ENCODE measurements around the gene SRF. TPM values are rescaled to one million over a fixed set of nuclear protein-coding genes. Genes with fewer than 3 reads are reported as not detected.

The SRF gene
- total and polyA plus RNA-seq, 2 donors (not counting 1 experiment from before 2014, with no cell fraction given) = 16.0 to 32.3 TPM

GRCh38 chr6:43178951-43179830 is 8.1 kb downstream of the SRF start:
- Histone ChIP-seq H3K4me3 (replicated peaks in 1 of 4; ENCODE audit: control extremely low read depth in 1 of 4, insufficient read depth in 1 of 4, low read depth in 3 of 4, low read length in 4 of 4) (no peak overlapping the region), H3K79me2 (ENCODE audit: control insufficient read depth, insufficient read depth, low read length) (peaks cover 17% of the 10 kb centered on the region), H3K9ac (ENCODE audit: insufficient read depth, low read length) (no peak overlapping the region), H3K36me3 (ENCODE audit: control insufficient read depth, insufficient read depth, low read length) (peaks cover 35% of the 10 kb centered on the region), H3K27me3 (ENCODE audit: control insufficient read depth, insufficient read depth, low read length) (no peaks in the 10 kb centered on the region), H3K4me1 (ENCODE audit: control insufficient read depth, extremely low read depth, insufficient read depth, low read length) (peaks cover 14% of the 10 kb centered on the region), H3K4me2 (ENCODE audit: extremely low read depth, insufficient read depth, low read length) (no peak overlapping the region), H3K27ac (ENCODE audit: insufficient read depth, low read length) (no peak overlapping the region), H3K9me3 (ENCODE audit: control insufficient read depth, insufficient read depth, low read depth, low read length) (no peaks in the 10 kb centered on the region), H2AFZ (ENCODE audit: low read length) (no peak overlapping the region), H4K20me1 (ENCODE audit: control insufficient read depth, extremely low read depth, insufficient read depth, low read length) (no peaks in the 10 kb centered on the region)
- TF ChIP-seq EZH2 (IDR thresholded peaks at IDR 0.05; ENCODE audit: low read length, missing control alignments) = no peak
- TF ChIP-seq, protein P1, sequence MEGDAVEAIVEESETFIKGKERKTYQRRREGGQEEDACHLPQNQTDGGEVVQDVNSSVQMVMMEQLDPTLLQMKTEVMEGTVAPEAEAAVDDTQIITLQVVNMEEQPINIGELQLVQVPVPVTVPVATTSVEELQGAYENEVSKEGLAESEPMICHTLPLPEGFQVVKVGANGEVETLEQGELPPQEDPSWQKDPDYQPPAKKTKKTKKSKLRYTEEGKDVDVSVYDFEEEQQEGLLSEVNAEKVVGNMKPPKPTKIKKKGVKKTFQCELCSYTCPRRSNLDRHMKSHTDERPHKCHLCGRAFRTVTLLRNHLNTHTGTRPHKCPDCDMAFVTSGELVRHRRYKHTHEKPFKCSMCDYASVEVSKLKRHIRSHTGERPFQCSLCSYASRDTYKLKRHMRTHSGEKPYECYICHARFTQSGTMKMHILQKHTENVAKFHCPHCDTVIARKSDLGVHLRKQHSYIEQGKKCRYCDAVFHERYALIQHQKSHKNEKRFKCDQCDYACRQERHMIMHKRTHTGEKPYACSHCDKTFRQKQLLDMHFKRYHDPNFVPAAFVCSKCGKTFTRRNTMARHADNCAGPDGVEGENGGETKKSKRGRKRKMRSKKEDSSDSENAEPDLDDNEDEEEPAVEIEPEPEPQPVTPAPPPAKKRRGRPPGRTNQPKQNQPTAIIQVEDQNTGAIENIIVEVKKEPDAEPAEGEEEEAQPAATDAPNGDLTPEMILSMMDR (conservative IDR thresholded peaks at IDR 0.05 in 1 of 2, IDR thresholded peaks at IDR 0.05 in 1 of 2; ENCODE audit: low read depth in 1 of 2, low read length in 2 of 2) = no peak
- no peak for DNase-seq (ENCODE audit: low read depth in 2 of 2)

DNA sequence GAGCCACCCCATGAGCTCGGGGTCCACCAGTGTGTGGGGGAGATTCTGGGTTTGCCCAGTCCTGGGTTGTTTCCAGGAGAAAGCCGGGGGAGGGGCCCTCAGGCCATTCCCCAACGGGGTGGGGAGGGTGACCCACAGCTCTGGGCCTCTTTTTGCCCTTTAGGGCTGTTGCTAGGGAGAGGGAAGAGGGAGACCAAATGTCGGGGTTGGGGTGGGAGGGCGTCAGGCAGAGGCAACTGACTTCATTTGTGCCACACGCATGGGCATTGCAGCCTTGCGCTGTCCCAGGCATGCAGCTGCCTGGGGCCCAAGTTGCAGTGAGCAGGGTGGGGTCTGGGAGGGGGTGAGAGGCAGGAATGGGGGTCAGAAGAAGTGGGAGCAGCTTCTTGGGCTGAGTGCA is 9.0 kb downstream of the SRF start:
- no peak for DNase-seq (ENCODE audit: low read depth in 2 of 2)
- no peaks in the 10 kb centered on the region for H3K27me3 ChIP-seq (ENCODE audit: control insufficient read depth, insufficient read depth, low read length)
- H3K4me1 ChIP-seq (ENCODE audit: control insufficient read depth, extremely low read depth, insufficient read depth, low read length) = peaks cover 13% of the 10 kb centered on the region
- peaks cover 17% of the 10 kb centered on the region for H3K79me2 ChIP-seq (ENCODE audit: control insufficient read depth, insufficient read depth, low read length)
- H3K9ac ChIP-seq (ENCODE audit: insufficient read depth, low read length) = no peak overlapping the region
- H3K36me3 ChIP-seq (ENCODE audit: control insufficient read depth, insufficient read depth, low read length) = peaks cover 38% of the 10 kb centered on the region
- no peak overlapping the region for H3K27ac ChIP-seq (ENCODE audit: insufficient read depth, low read length)
- no peaks in the 10 kb centered on the region for H4K20me1 ChIP-seq (ENCODE audit: control insufficient read depth, extremely low read depth, insufficient read depth, low read length)
- no peaks in the 10 kb centered on the region for H3K9me3 ChIP-seq (ENCODE audit: control insufficient read depth, insufficient read depth, low read depth, low read length)
- H2AFZ ChIP-seq (ENCODE audit: low read length) = no peak overlapping the region
- H3K4me2 ChIP-seq (ENCODE audit: extremely low read depth, insufficient read depth, low read length) = no peak overlapping the region
- TF ChIP-seq, protein P1 (conservative IDR thresholded peaks at IDR 0.05 in 1 of 2, IDR thresholded peaks at IDR 0.05 in 1 of 2; ENCODE audit: low read depth in 1 of 2, low read length in 2 of 2) = no peak
- no peak for TF ChIP-seq EZH2 (IDR thresholded peaks at IDR 0.05; ENCODE audit: low read length, missing control alignments)
- H3K4me3 ChIP-seq (replicated peaks in 1 of 4; ENCODE audit: control extremely low read depth in 1 of 4, insufficient read depth in 1 of 4, low read depth in 3 of 4, low read length in 4 of 4) = no peak overlapping the region

DNA sequence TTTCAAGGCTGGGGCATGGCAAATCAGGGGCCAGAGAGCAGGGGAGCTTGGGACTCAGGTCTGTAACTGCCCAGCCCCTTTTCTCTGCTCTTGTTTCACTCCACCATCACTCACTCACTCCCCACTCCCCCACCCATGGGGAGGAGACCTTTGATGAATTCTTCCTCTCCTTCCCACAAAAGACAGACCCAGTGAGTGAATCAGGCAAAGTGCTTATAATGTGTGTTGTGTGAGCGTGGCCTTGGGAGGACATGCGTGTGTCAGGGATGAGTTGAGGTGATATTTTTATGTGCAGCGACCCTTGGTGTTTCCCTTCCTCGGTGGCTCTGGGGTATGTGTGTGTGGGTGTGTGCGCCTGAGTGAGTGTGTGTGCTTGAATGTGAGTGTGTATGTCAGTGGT is 9.9 kb downstream of the SRF start:
- Histone ChIP-seq H3K79me2 (ENCODE audit: control insufficient read depth, insufficient read depth, low read length) (peaks cover 11% of the 10 kb centered on the region), H4K20me1 (ENCODE audit: control insufficient read depth, extremely low read depth, insufficient read depth, low read length) (no peaks in the 10 kb centered on the region), H3K9ac (ENCODE audit: insufficient read depth, low read length) (no peak overlapping the region), H3K27me3 (ENCODE audit: control insufficient read depth, insufficient read depth, low read length) (no peaks in the 10 kb centered on the region), H3K4me2 (ENCODE audit: extremely low read depth, insufficient read depth, low read length) (peak overlapping the region; percentile 35), H3K27ac (ENCODE audit: insufficient read depth, low read length) (peak overlapping the region; percentile 28), H3K4me1 (ENCODE audit: control insufficient read depth, extremely low read depth, insufficient read depth, low read length) (peaks cover 6% of the 10 kb centered on the region), H2AFZ (ENCODE audit: low read length) (no peak overlapping the region), H3K9me3 (ENCODE audit: control insufficient read depth, insufficient read depth, low read depth, low read length) (no peaks in the 10 kb centered on the region), H3K36me3 (ENCODE audit: control insufficient read depth, insufficient read depth, low read length) (peaks cover 33% of the 10 kb centered on the region), H3K4me3 (replicated peaks in 1 of 4; ENCODE audit: control extremely low read depth in 1 of 4, insufficient read depth in 1 of 4, low read depth in 3 of 4, low read length in 4 of 4) (peak overlapping the region in 1 of 4 experiments; percentile 92)
- DNase-seq (ENCODE audit: low read depth in 2 of 2) = peak in 1 of 2 donors; percentile 41
- TF ChIP-seq, protein P1 (conservative IDR thresholded peaks at IDR 0.05 in 1 of 2, IDR thresholded peaks at IDR 0.05 in 1 of 2; ENCODE audit: low read depth in 1 of 2, low read length in 2 of 2) = no peak
